H1 (cell line): ENCODE data around the gene SSMEM1. TPM values are rescaled to one million over a fixed set of nuclear protein-coding genes. Genes with fewer than 3 reads are reported as not detected.

Experiments
- CTCF ChIA-PET: fragments of 300-600 bp; sonication (Branson Sonifier 250); formaldehyde crosslinking; loops from one replicate; lab custom pipeline; 2021; ENCODE audit not compliant: partially characterized antibody; lab: Charles Lee
- POLR2A ChIA-PET: fragments of 300-600 bp; sonication (Branson Sonifier 250); formaldehyde crosslinking; loops from one replicate; lab custom pipeline; 2021; ENCODE audit warnings: inconsistent platforms; ENCODE audit not compliant: partially characterized antibody; lab: Charles Lee
- DNase-seq, 2 experiments: peaks; one replicate each; pipeline versions ENCODE4 v3.0.0 to v3.0.0-alpha.2; 2010 to 2022; ENCODE audit warnings: low spot score in 2 of 2, low read depth in 1 of 2, mixed read lengths in 1 of 2
- FAIRE-seq: peaks from 2 replicates; lab custom pipeline; 2011; peaks lifted over from hg19 to GRCh38; lab: Jason Lieb, UNC
- H2AFZ ChIP-seq: 2 replicates; pipeline ENCODE4 v1.8.1; 2012; ENCODE audit warnings: low read length, inconsistent platforms
- H2AK5ac ChIP-seq: 2 replicates; pipeline ENCODE4 v1.6.1; 2013; ENCODE audit warnings: low read depth, low read length
- H2BK120ac ChIP-seq: replicated peaks from 2 replicates; pipeline ENCODE3; 2013; ENCODE audit warnings: low read depth, low read length, inconsistent platforms
- H2BK12ac ChIP-seq: 2 replicates; pipeline ENCODE4 v1.6.1; 2013; ENCODE audit warnings: low read depth, low read length
- H2BK15ac ChIP-seq: 2 replicates; pipeline ENCODE4 v1.6.1; 2013; ENCODE audit warnings: low read length
- H2BK20ac ChIP-seq: 2 replicates; pipeline ENCODE4 v1.6.1; 2013; ENCODE audit warnings: low read length
- H2BK5ac ChIP-seq: 2 replicates; pipeline ENCODE4 v1.6.1; 2013; ENCODE audit warnings: low read depth, low read length
- H3K14ac ChIP-seq: 2 replicates; pipeline ENCODE4 v1.6.1; 2013; ENCODE audit warnings: inconsistent platforms; ENCODE audit not compliant: insufficient read length
- H3K18ac ChIP-seq: 2 replicates; pipeline ENCODE4 v1.6.1; 2013; ENCODE audit warnings: low read length; ENCODE audit errors: extremely low read depth
- H3K23ac ChIP-seq: 2 replicates; pipeline ENCODE4 v1.6.1; 2013; ENCODE audit warnings: inconsistent platforms; ENCODE audit not compliant: insufficient read length
- H3K23me2 ChIP-seq: 2 replicates; pipeline ENCODE4 v1.6.1; 2013; ENCODE audit warnings: low read depth, low read length
- H3K27ac ChIP-seq: 2 replicates; pipeline ENCODE4 v1.6.1; 2011; ENCODE audit warnings: low read depth, low read length, inconsistent platforms
- H3K27me3 ChIP-seq, 4 experiments: replicated peaks in 1 of 4; 1 replicate in 1 of 4; 2 replicates in 3 of 4; pipeline versions ENCODE4 v1.6.1 to v1.8.1; 2011 to 2013; ENCODE audit warnings: low read length in 3 of 4, mild to moderate bottlenecking in 3 of 4, inconsistent platforms in 2 of 4, mixed read lengths in 2 of 4, moderate library complexity in 1 of 4; ENCODE audit not compliant: control insufficient read depth in 3 of 4, insufficient read depth in 3 of 4; ENCODE audit errors: extremely low read depth in 1 of 4
- H3K36me3 ChIP-seq, 4 experiments: 2 replicates each; pipeline versions ENCODE4 v1.6.1 to v1.8.1; 2011 to 2013; ENCODE audit warnings: mild to moderate bottlenecking in 4 of 4, low read length in 3 of 4, moderate library complexity in 2 of 4, control low read depth in 1 of 4, inconsistent platforms in 1 of 4; ENCODE audit not compliant: insufficient read depth in 4 of 4, control insufficient read depth in 2 of 4
- H3K4ac ChIP-seq: replicated peaks from 2 replicates; pipeline ENCODE3; 2013; ENCODE audit warnings: low read length, low read depth, mixed read lengths, inconsistent platforms; ENCODE audit not compliant: insufficient read length
- H3K4me1 ChIP-seq, 4 experiments: replicated peaks in 1 of 4; 1 replicate in 1 of 4; 2 replicates in 3 of 4; pipeline versions ENCODE4 v1.6.1 to v1.8.1; 2011 to 2013; ENCODE audit warnings: low read length in 3 of 4, inconsistent platforms in 2 of 4, mixed read lengths in 1 of 4; ENCODE audit not compliant: insufficient read depth in 4 of 4, control insufficient read depth in 3 of 4
- H3K4me2 ChIP-seq, 2 experiments: 2 replicates each; pipeline versions ENCODE4 v1.6.1 to v1.8.1; 2011 to 2013; ENCODE audit warnings: low read depth in 2 of 2, low read length in 2 of 2, control low read depth in 1 of 2, inconsistent platforms in 1 of 2, mild to moderate bottlenecking in 1 of 2; ENCODE audit not compliant: insufficient read depth in 1 of 2
- H3K4me3 ChIP-seq, 4 experiments: fragments of 200-600, 300-600 bp in 1 of 4; sonication (generic), shearing (Covaris generic), sonication (Bioruptor Twin) in 1 of 4; 2 replicates each; pipeline versions ENCODE4 v1.5.1 to v1.8.1; 2011 to 2016; ENCODE audit warnings: low read length in 4 of 4, low read depth in 3 of 4, control low read depth in 2 of 4, inconsistent platforms in 2 of 4, mild to moderate bottlenecking in 2 of 4, mixed read lengths in 1 of 4, moderate library complexity in 1 of 4; ENCODE audit not compliant: insufficient read depth in 2 of 4; ENCODE audit errors: extremely low read depth in 1 of 4
- H3K56ac ChIP-seq: replicated peaks from 2 replicates; pipeline ENCODE3; 2013; ENCODE audit warnings: low read depth, mild to moderate bottlenecking, mixed read lengths, low read length, inconsistent platforms; ENCODE audit not compliant: insufficient read length
- H3K79me1 ChIP-seq: 2 replicates; pipeline ENCODE4 v1.6.1; 2013; ENCODE audit warnings: low read depth, low read length, control low read depth
- H3K79me2 ChIP-seq, 2 experiments: 2 replicates each; pipeline versions ENCODE4 v1.6.1 to v1.8.1; 2012 to 2013; ENCODE audit warnings: low read length in 2 of 2, mild to moderate bottlenecking in 2 of 2, inconsistent platforms in 1 of 2; ENCODE audit not compliant: insufficient read depth in 2 of 2, control insufficient read depth in 1 of 2
- H3K9ac ChIP-seq, 4 experiments: replicated peaks in 1 of 4; 1 replicate in 1 of 4; 2 replicates in 3 of 4; pipeline versions ENCODE4 v1.6.1 to v1.8.1; 2011 to 2013; ENCODE audit warnings: low read depth in 3 of 4, low read length in 3 of 4, control low read depth in 2 of 4, mild to moderate bottlenecking in 2 of 4, moderate library complexity in 2 of 4, inconsistent platforms in 1 of 4; ENCODE audit errors: extremely low read depth in 1 of 4
- H3K9me3 ChIP-seq, 2 experiments: 2 replicates each; pipeline versions ENCODE4 v1.6.1 to v1.8.1; 2012 to 2013; ENCODE audit warnings: mild to moderate bottlenecking in 2 of 2, moderate library complexity in 2 of 2, control low read depth in 1 of 2, inconsistent platforms in 1 of 2, low read depth in 1 of 2, low read length in 1 of 2, mixed read lengths in 1 of 2; ENCODE audit not compliant: insufficient read depth in 2 of 2
- H4K20me1 ChIP-seq, 2 experiments: replicated peaks in 1 of 2; 2 replicates each; pipeline versions ENCODE3 to v1.8.1; 2011 to 2013; ENCODE audit warnings: inconsistent platforms in 2 of 2, low read length in 2 of 2, mild to moderate bottlenecking in 1 of 2; ENCODE audit not compliant: insufficient read depth in 2 of 2, control insufficient read depth in 1 of 2
- H4K5ac ChIP-seq: 2 replicates; pipeline ENCODE4 v1.6.1; 2013; ENCODE audit warnings: low read length, low read depth, mixed read lengths, inconsistent platforms; ENCODE audit not compliant: insufficient read length
- H4K8ac ChIP-seq: 2 replicates; pipeline ENCODE4 v1.8.0; 2013; ENCODE audit warnings: mild to moderate bottlenecking, moderate library complexity, low read length, inconsistent platforms; ENCODE audit not compliant: insufficient read depth; ENCODE audit errors: extremely low read depth
- H4K91ac ChIP-seq: replicated peaks from 2 replicates; pipeline ENCODE3; 2013; ENCODE audit warnings: low read length, mixed read lengths, inconsistent platforms; ENCODE audit not compliant: insufficient read length
- BACH1 ChIP-seq: IDR thresholded peaks from 2 replicates; pipeline ENCODE4 v1.6.1; 2012; ENCODE audit warnings: low read length, improper control_type of control experiment
- CEBPB ChIP-seq: IDR thresholded peaks from 2 replicates; pipeline ENCODE4 v1.6.1; 2012; ENCODE audit warnings: low read depth, low read length
- EZH2 ChIP-seq: fragments of 200-600 bp; sonication (generic); IDR thresholded peaks from 2 replicates; pipeline ENCODE4 v1.7.1; 2012; ENCODE audit warnings: low read depth, mild to moderate bottlenecking, moderate library complexity, low read length, inconsistent platforms; ENCODE audit not compliant: severe bottlenecking
- GABPA ChIP-seq: IDR thresholded peaks from 2 replicates; pipeline ENCODE4 v1.6.1; 2011; ENCODE audit warnings: mild to moderate bottlenecking, low read length, moderate library complexity, borderline replicate concordance; ENCODE audit not compliant: insufficient read depth
- NANOG ChIP-seq: IDR thresholded peaks from 2 replicates; pipeline ENCODE4 v1.6.1; 2011; ENCODE audit warnings: low read length, low read depth, mild to moderate bottlenecking, inconsistent platforms; ENCODE audit not compliant: insufficient read depth, poor library complexity, severe bottlenecking
- PHF8 ChIP-seq: fragments of 200-600 bp; sonication (generic); conservative IDR thresholded peaks from 2 replicates; pipeline ENCODE4 v1.7.1; 2012; ENCODE audit warnings: low read depth, mild to moderate bottlenecking, inconsistent platforms, low read length, moderate library complexity
- SIN3A ChIP-seq, 2 experiments: IDR thresholded peaks in 1 of 2; conservative IDR thresholded peaks in 1 of 2; 2 replicates each; pipeline ENCODE4 v1.6.1; 2011 to 2012; ENCODE audit warnings: low read length in 2 of 2, improper control_type of control experiment in 1 of 2, low read depth in 1 of 2, mild to moderate bottlenecking in 1 of 2
- WGBS, 2 experiments: shearing (Covaris generic) in 1 of 2; methylation state at CpG; one replicate each; pipeline versions ENCODE4 v1.1.6 to v1.1.7; 2013 to 2015; ENCODE audit warnings: low lambda C conversion rate in 2 of 2, mixed read lengths in 2 of 2, inconsistent platforms in 1 of 2, low coverage in 1 of 2, missing lambda C conversion rate in 1 of 2; ENCODE audit not compliant: insufficient replicate concordance in 2 of 2, insufficient coverage in 1 of 2, insufficient read length in 1 of 2; ENCODE audit errors: extremely low coverage in 1 of 2, missing lambda C conversion rate in 1 of 2; 5-methylcytosine and 5-hydroxymethylcytosine counted together
- polyA plus RNA-seq, 7 experiments: library from polyadenylated mRNA; depleted of rRNA in 3 of 7; stranded (reverse) in 5 of 7; unstranded in 2 of 7; fragments of >200 nt in 5 of 7; fragments of 200-250 nt in 2 of 7; gene quantifications; 1 replicate in 5 of 7; 2 replicates in 1 of 7; 4 replicates in 1 of 7; pipeline versions ENCODE4 v1.2.1 to v1.2.3, GENCODE V29; 2011 to 2013; ENCODE audit warnings: missing spikeins in 2 of 7, mixed read lengths in 2 of 7
- total RNA-seq: library from RNA; stranded (reverse); fragmentation: NEBNext Ultra II Directional; extraction: Animal tissue kit (Norgen Biotek cat#: 25700); gene quantifications from 2 replicates; pipeline ENCODE4 v1.2.1, GENCODE V29; 2021
- TF ChIP-seq, protein P1 (sequence below): IDR thresholded peaks from 2 replicates; pipeline ENCODE4 v1.6.1; 2011; ENCODE audit warnings: low read length, improper control_type of control experiment
- TF ChIP-seq, protein P2 (sequence below), 3 experiments: IDR thresholded peaks; 1 replicate in 2 of 3; 2 replicates in 1 of 3; pipeline versions ENCODE4 v1.5.1 to v1.6.1; 2011; ENCODE audit warnings: low read length in 3 of 3, mild to moderate bottlenecking in 3 of 3, inconsistent platforms in 2 of 3, low read depth in 1 of 3, moderate library complexity in 1 of 3; ENCODE audit not compliant: insufficient read depth in 1 of 3; ENCODE audit errors: control extremely low read depth in 1 of 3

SSMEM1 gene
- total and polyA plus RNA-seq, 2 of the 8 experiments (the other 6 are each of a cell fraction or from before 2014, with no cell fraction given): not detected

DNA sequence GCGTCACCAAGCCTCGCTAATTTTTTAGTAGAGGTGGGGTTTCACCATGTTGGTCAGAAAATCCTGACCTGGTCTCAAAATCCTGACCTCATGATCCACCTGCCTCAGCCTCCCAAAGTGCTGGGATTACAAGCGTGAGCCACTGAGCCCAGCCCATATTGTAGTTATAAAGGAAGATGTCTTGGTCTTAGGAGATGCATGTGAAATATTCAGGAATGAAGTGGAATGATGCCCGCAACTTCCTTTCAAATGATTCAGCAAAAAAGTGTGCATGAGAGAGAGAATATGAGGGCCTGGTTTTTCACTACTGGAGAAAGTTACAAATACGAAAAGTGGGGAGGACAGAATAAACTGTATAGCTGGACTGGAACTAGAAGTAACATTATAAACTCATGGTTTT lies 18.3 kb upstream of the SSMEM1 start:
- ChIA-PET CTCF (interaction anchor here (0.9 to 1.3 kb wide), 2 partner anchors 50 to 105 kb away, joined by 3 to 5 read pairs; no protein-coding TSS in a partner anchor), POLR2A (interaction anchor here (1.2 kb wide), 1 partner anchor 16 kb away, joined by 3 read pairs; no protein-coding TSS in a partner anchor)
- Histone ChIP-seq H3K27ac (no peak overlapping the region), H3K9ac (no peak overlapping the region), H3K18ac (no peak overlapping the region), H4K20me1 (no peaks in the 10 kb centered on the region), H3K79me2 (no peaks in the 10 kb centered on the region), H3K4ac (no peak overlapping the region), H2BK120ac (no peak overlapping the region), H2BK12ac (no peak overlapping the region), H2BK5ac (no peak overlapping the region), H3K56ac (no peak overlapping the region), H2BK15ac (no peak overlapping the region), H3K27me3 (peaks cover 0 to 1% (median 0%) of the 10 kb centered on the region in 4 experiments; a peak in 1 of 7 replicates), H3K79me1 (no peaks in the 10 kb centered on the region), H2AFZ (no peak overlapping the region), H2AK5ac (no peak overlapping the region), H3K4me1 (no peaks in the 10 kb centered on the region), H3K4me3 (no peak overlapping the region), H3K9me3 (no peaks in the 10 kb centered on the region), H3K14ac (no peak overlapping the region), H4K91ac (no peak overlapping the region), H4K8ac (no peak overlapping the region), H2BK20ac (no peak overlapping the region), H3K23ac (no peak overlapping the region), H3K23me2 (no peaks in the 10 kb centered on the region), H3K36me3 (peaks cover 2 to 40% (median 16%) of the 10 kb centered on the region in 4 experiments; a peak in 7 of 8 replicates), H3K4me2 (no peak overlapping the region), H4K5ac (no peak overlapping the region)
- DNase-seq: no peak
- no peak for FAIRE-seq
- 84% methylated on average over 5 of the region's 5 CpGs; no CpG with 5 or more reads in 1 of the 2 experiments for WGBS, 2 experiments
- TF ChIP-seq EZH2 (no peak), NANOG (no peak), PHF8 (no peak), BACH1 (no peak), CEBPB (no peak), GABPA (no peak), SIN3A (conservative IDR thresholded peaks at IDR 0.05 in 1 of 2, IDR thresholded peaks at IDR 0.05 in 1 of 2; ENCODE audit: low read depth in 1 of 2, low read length in 2 of 2) (no peak)
- TF ChIP-seq, protein P1, sequence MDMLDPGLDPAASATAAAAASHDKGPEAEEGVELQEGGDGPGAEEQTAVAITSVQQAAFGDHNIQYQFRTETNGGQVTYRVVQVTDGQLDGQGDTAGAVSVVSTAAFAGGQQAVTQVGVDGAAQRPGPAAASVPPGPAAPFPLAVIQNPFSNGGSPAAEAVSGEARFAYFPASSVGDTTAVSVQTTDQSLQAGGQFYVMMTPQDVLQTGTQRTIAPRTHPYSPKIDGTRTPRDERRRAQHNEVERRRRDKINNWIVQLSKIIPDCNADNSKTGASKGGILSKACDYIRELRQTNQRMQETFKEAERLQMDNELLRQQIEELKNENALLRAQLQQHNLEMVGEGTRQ: no peak
- TF ChIP-seq, protein P2, sequence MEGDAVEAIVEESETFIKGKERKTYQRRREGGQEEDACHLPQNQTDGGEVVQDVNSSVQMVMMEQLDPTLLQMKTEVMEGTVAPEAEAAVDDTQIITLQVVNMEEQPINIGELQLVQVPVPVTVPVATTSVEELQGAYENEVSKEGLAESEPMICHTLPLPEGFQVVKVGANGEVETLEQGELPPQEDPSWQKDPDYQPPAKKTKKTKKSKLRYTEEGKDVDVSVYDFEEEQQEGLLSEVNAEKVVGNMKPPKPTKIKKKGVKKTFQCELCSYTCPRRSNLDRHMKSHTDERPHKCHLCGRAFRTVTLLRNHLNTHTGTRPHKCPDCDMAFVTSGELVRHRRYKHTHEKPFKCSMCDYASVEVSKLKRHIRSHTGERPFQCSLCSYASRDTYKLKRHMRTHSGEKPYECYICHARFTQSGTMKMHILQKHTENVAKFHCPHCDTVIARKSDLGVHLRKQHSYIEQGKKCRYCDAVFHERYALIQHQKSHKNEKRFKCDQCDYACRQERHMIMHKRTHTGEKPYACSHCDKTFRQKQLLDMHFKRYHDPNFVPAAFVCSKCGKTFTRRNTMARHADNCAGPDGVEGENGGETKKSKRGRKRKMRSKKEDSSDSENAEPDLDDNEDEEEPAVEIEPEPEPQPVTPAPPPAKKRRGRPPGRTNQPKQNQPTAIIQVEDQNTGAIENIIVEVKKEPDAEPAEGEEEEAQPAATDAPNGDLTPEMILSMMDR (IDR thresholded peaks at IDR 0.05; ENCODE audit: control extremely low read depth in 1 of 3, insufficient read depth in 1 of 3, low read depth in 1 of 3, low read length in 3 of 3): no peak
